ENCODE data around the gene GBX1. TPM values are rescaled to one million over a fixed set of nuclear protein-coding genes. Genes with fewer than 3 reads are reported as not detected.

The GBX1 gene
- total RNA-seq, 1 experiment from 2014 or later: not detected

- TF ChIP-seq ZSCAN18 (CRISPR knock-in tag; IDR thresholded peaks at IDR 0.05): no peak
- no peak for TF ChIP-seq CREM (CRISPR knock-in tag; IDR thresholded peaks at IDR 0.05)
- TF ChIP-seq NFE2L1 (CRISPR knock-in tag; IDR thresholded peaks at IDR 0.05): no peak
- TF ChIP-seq NFYB (CRISPR knock-in tag; conservative IDR thresholded peaks at IDR 0.05; ENCODE audit: low read depth): no peak
- no peak for TF ChIP-seq FOXP1 (CRISPR knock-in tag; IDR thresholded peaks at IDR 0.05; ENCODE audit: borderline replicate concordance)
- TF ChIP-seq SMAD3 (CRISPR knock-in tag; IDR thresholded peaks at IDR 0.05; ENCODE audit: borderline replicate concordance): no peak
- TF ChIP-seq FOXK1 (CRISPR knock-in tag; IDR thresholded peaks at IDR 0.05): no peak
- no peak for TF ChIP-seq HMGXB4 (CRISPR knock-in tag; IDR thresholded peaks at IDR 0.05)
Observed at GRCh38 chr7:151135525-151135845, 32.0 kb downstream of the GBX1 start (continued).

GRCh38 chr7:151134743-151135524 lies 32.6 kb downstream of the GBX1 start:
- ATAC-seq (no peak), DNase-seq (ENCODE audit: low spot score) (no peak)
- peaks cover 22% of the 10 kb centered on the region for H3K36me3 Mint-ChIP-seq
- CTCF ChIA-PET: interaction anchor here (1.0 to 1.6 kb wide), 2 partner anchors 11 to 32 kb away, joined by 3 to 5 read pairs; no protein-coding TSS in a partner anchor
- no peaks in the 10 kb centered on the region for H3K27me3 Mint-ChIP-seq (ENCODE audit: low read depth)
- H3K27ac Mint-ChIP-seq: no peak overlapping the region
- no peak overlapping the region for H3K4me3 Mint-ChIP-seq
- no peaks in the 10 kb centered on the region for H3K9me3 Mint-ChIP-seq
- POLR2A ChIA-PET: no interaction called here
- peaks cover 21% of the 10 kb centered on the region for H3K4me1 Mint-ChIP-seq
- TF ChIP-seq RORB (CRISPR knock-in tag; IDR thresholded peaks at IDR 0.05): no peak
- TF ChIP-seq USF2 (CRISPR knock-in tag; IDR thresholded peaks at IDR 0.05): no peak
- TF ChIP-seq ZSCAN18 (CRISPR knock-in tag; IDR thresholded peaks at IDR 0.05): no peak
- TF ChIP-seq ZNF532 (CRISPR knock-in tag; IDR thresholded peaks at IDR 0.05; ENCODE audit: borderline replicate concordance): no peak
- no peak for TF ChIP-seq FOXJ3 (CRISPR knock-in tag; IDR thresholded peaks at IDR 0.05; ENCODE audit: borderline replicate concordance)
- no peak for TF ChIP-seq ZNF281 (CRISPR knock-in tag; IDR thresholded peaks at IDR 0.05)
- TF ChIP-seq ZNF671 (CRISPR knock-in tag; IDR thresholded peaks at IDR 0.05): no peak
- no peak for TF ChIP-seq HMGA2 (CRISPR knock-in tag; IDR thresholded peaks at IDR 0.05)
- TF ChIP-seq ZBTB21 (CRISPR knock-in tag; IDR thresholded peaks at IDR 0.05; ENCODE audit: borderline replicate concordance): no peak
- TF ChIP-seq FOXK1 (CRISPR knock-in tag; IDR thresholded peaks at IDR 0.05): no peak
- no peak for TF ChIP-seq FOXP1 (CRISPR knock-in tag; IDR thresholded peaks at IDR 0.05; ENCODE audit: borderline replicate concordance)
- no peak for TF ChIP-seq ZNF138 (CRISPR knock-in tag; conservative IDR thresholded peaks at IDR 0.05)
- TF ChIP-seq ERG (CRISPR knock-in tag; IDR thresholded peaks at IDR 0.05): no peak
- TF ChIP-seq ZNF423 (CRISPR knock-in tag; IDR thresholded peaks at IDR 0.05): no peak
- no peak for TF ChIP-seq ZNF263 (CRISPR knock-in tag; IDR thresholded peaks at IDR 0.05; ENCODE audit: low read depth)
- no peak for TF ChIP-seq ZNF317 (CRISPR knock-in tag; IDR thresholded peaks at IDR 0.05; ENCODE audit: borderline replicate concordance, low read depth)
